NT2/D1 (cell line): Measurements from ENCODE around the gene RDX.

Experiments
- DNase-seq: peaks from one replicate; pipeline ENCODE4 v3.0.0-alpha.2; 2011; ENCODE audit warnings: low read depth, low spot score
- H3K27me3 ChIP-seq: 2 replicates; pipeline ENCODE4 v1.6.0; 2011; ENCODE audit warnings: mild to moderate bottlenecking; ENCODE audit not compliant: insufficient read length, insufficient read depth
- H3K36me3 ChIP-seq: 2 replicates; pipeline ENCODE4 v1.6.1; 2011; ENCODE audit warnings: mild to moderate bottlenecking, low read length, mixed read lengths; ENCODE audit not compliant: insufficient read depth, insufficient read length
- H3K4me1 ChIP-seq: 2 replicates; pipeline ENCODE4 v1.5.1; 2011; ENCODE audit not compliant: insufficient read depth, insufficient read length
- H3K4me3 ChIP-seq: 2 replicates; pipeline ENCODE4 v1.5.1; 2011; ENCODE audit warnings: low read depth; ENCODE audit not compliant: insufficient read length
- H3K9ac ChIP-seq: 2 replicates; pipeline ENCODE4 v1.6.0; 2011; ENCODE audit warnings: low read depth; ENCODE audit not compliant: insufficient read length
- H3K9me3 ChIP-seq: 2 replicates; pipeline ENCODE4 v1.5.1; 2011; ENCODE audit warnings: mild to moderate bottlenecking, low read length; ENCODE audit not compliant: insufficient read depth
- SUZ12 ChIP-seq: IDR thresholded peaks from 2 replicates; pipeline ENCODE4 v1.6.1; 2011; ENCODE audit not compliant: insufficient read length, insufficient read depth; ENCODE audit errors: extremely low read depth
- YY1 ChIP-seq: IDR thresholded peaks from 2 replicates; pipeline ENCODE4 v1.6.1; 2011; ENCODE audit not compliant: insufficient read length, insufficient read depth
- ZNF274 ChIP-seq: IDR thresholded peaks from 2 replicates; pipeline ENCODE4 v1.6.1; 2011; ENCODE audit warnings: mild to moderate bottlenecking, low read depth, low read length

The RDX gene

GRCh38 chr11:110335358-110335757, 38.9 kb upstream of the RDX start:
- no peak for TF ChIP-seq SUZ12
- H3K36me3 ChIP-seq, result no peaks in the 10 kb centered on the region
- H3K4me3 ChIP-seq, result no peak overlapping the region
- H3K27me3 ChIP-seq, result no peaks in the 10 kb centered on the region
- no peak overlapping the region for H3K9ac ChIP-seq
- no peak for DNase-seq
- 0 out of 2 replicates have a peak, but pooled peaks cover 9% of the 10 kb centered on the region for H3K9me3 ChIP-seq
- no peaks in the 10 kb centered on the region for H3K4me1 ChIP-seq

DNA sequence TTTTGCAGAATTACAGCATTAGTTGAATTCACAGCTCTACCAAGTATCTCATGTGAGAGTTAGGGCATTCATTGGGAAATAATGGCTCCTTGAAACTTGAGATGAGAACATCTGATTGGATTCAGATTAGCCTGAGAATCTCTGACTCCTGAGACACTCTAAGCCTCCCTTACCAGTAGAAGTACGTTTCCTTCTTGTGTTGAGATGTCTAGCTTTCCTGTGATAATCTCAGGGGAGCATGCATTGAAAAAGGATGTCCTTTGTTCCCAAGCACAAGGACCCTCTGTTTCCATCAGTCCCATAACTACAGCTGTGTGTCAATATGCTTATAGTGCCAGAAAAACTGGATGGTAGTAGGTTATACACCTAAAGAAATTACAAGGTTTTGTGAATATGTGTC, 35.2 kb upstream of the RDX start:
- H3K9ac ChIP-seq, result no peak overlapping the region
- TF ChIP-seq YY1, result no peak
- TF ChIP-seq ZNF274, result no peak
- no peak for TF ChIP-seq SUZ12
- H3K27me3 ChIP-seq, result no peaks in the 10 kb centered on the region
- 0 out of 2 replicates have a peak, but pooled peaks cover 9% of the 10 kb centered on the region for H3K9me3 ChIP-seq
- H3K36me3 ChIP-seq, result no peaks in the 10 kb centered on the region
- DNase-seq, result no peak
- H3K4me1 ChIP-seq, result no peaks in the 10 kb centered on the region
- H3K4me3 ChIP-seq, result no peak overlapping the region

- no peaks in the 10 kb centered on the region for H3K4me1 ChIP-seq
- no peak overlapping the region for H3K4me3 ChIP-seq
- TF ChIP-seq SUZ12 (no peak), YY1 (no peak), ZNF274 (no peak)
- no peaks in the 10 kb centered on the region for H3K27me3 ChIP-seq
- H3K36me3 ChIP-seq, result no peaks in the 10 kb centered on the region
- 0 out of 2 replicates have a peak, but pooled peaks cover 9% of the 10 kb centered on the region for H3K9me3 ChIP-seq
- no peak for DNase-seq
- no peak overlapping the region for H3K9ac ChIP-seq
Measured at GRCh38 chr11:110329445-110329844, 33.0 kb upstream of the RDX start.

DNA sequence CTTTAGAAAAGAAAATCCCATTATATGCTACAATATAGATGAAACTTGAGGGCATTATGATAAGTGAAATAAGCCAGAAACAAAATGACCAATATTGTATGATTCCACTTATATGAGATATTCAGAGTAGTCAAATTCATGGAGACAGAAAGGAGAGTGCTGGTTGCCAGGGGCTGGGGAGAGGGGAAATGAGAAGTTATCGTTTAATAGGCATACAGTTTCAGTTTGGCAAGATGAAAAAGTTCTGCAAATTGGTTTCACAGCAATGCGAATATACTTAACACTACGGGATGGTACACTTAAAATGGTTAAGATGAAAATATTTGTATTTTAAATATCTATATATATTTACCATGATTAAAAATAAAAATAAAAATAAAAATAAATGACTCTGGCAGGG, 31.1 kb upstream of the RDX start:
- no peak overlapping the region for H3K9ac ChIP-seq
- no peak for TF ChIP-seq YY1
- TF ChIP-seq SUZ12, result no peak
- TF ChIP-seq ZNF274, result no peak
- no peaks in the 10 kb centered on the region for H3K4me1 ChIP-seq
- no peaks in the 10 kb centered on the region for H3K27me3 ChIP-seq
- no peaks in the 10 kb centered on the region for H3K36me3 ChIP-seq
- 0 out of 2 replicates have a peak, but pooled peaks cover 9% of the 10 kb centered on the region for H3K9me3 ChIP-seq
- DNase-seq, result no peak
- no peak overlapping the region for H3K4me3 ChIP-seq

- Histone ChIP-seq H3K36me3 (no peaks in the 10 kb centered on the region), H3K9ac (no peak overlapping the region), H3K9me3 (no peaks in the 10 kb centered on the region), H3K4me3 (no peak overlapping the region), H3K4me1 (no peaks in the 10 kb centered on the region), H3K27me3 (no peaks in the 10 kb centered on the region)
- DNase-seq, result no peak
- TF ChIP-seq SUZ12 (no peak), YY1 (no peak), ZNF274 (no peak)
Measured at GRCh38 chr11:110323786-110324185, 27.4 kb upstream of the RDX start.

GRCh38 chr11:110319501-110319900, 23.1 kb upstream of the RDX start:
- Histone ChIP-seq H3K36me3 (no peaks in the 10 kb centered on the region), H3K27me3 (no peaks in the 10 kb centered on the region), H3K4me3 (no peak overlapping the region), H3K9ac (no peak overlapping the region), H3K4me1 (no peaks in the 10 kb centered on the region), H3K9me3 (no peaks in the 10 kb centered on the region)
- DNase-seq, result no peak
- no peak for TF ChIP-seq YY1
- TF ChIP-seq SUZ12, result no peak
- TF ChIP-seq ZNF274, result no peak

GRCh38 chr11:110318638-110319404, 22.4 kb upstream of the RDX start:
- no peaks in the 10 kb centered on the region for H3K9me3 ChIP-seq
- no peaks in the 10 kb centered on the region for H3K27me3 ChIP-seq
- DNase-seq, result no peak
- H3K9ac ChIP-seq, result no peak overlapping the region
- TF ChIP-seq YY1 (no peak), ZNF274 (no peak), SUZ12 (no peak)
- no peaks in the 10 kb centered on the region for H3K4me1 ChIP-seq
- no peaks in the 10 kb centered on the region for H3K36me3 ChIP-seq
- no peak overlapping the region for H3K4me3 ChIP-seq

- no peak overlapping the region for H3K4me3 ChIP-seq
- H3K9ac ChIP-seq, result no peak overlapping the region
- TF ChIP-seq ZNF274, result no peak
- TF ChIP-seq YY1, result no peak
- no peak for TF ChIP-seq SUZ12
- H3K4me1 ChIP-seq, result no peaks in the 10 kb centered on the region
- DNase-seq, result no peak
- H3K9me3 ChIP-seq, result no peaks in the 10 kb centered on the region
- no peaks in the 10 kb centered on the region for H3K27me3 ChIP-seq
- no peaks in the 10 kb centered on the region for H3K36me3 ChIP-seq
Measured at GRCh38 chr11:110317516-110317932, 21.1 kb upstream of the RDX start.
